ENCODE measurements around the gene LHX3. TPM values are rescaled to one million over a fixed set of nuclear protein-coding genes. Genes with fewer than 3 reads are reported as not detected.

Gene LHX3
- total and polyA plus RNA-seq, 2 donors from 2014 or later, result not detected

DNA sequence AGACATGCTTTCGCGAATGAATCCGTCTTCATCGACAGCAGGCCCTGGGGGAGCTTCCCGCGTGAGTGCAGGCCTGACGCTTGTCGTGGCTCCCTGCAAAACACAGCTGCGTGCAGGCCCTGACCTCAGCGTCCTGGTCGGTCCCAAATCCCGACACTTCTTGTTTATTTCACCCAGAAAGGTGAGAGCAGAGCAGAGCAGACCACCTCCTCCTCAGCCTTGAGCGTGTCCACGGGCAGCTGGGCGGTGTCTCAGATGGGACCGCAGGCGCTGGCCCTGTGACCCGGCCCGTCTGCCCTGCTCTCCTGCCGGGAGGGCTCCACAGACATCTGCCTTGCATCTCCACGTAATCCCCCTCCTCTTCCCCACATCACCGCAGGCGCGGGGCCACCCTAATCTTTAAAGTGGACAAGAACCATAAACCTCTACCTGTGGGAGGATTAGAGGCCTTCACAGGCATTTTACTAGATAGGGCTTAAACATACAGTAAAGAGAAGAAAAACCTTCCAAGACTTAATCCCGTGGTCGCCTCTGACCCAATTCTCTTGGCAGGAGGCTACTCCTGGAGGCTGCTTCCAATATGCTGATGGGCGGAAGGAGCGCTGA, 7.5 kb upstream of the LHX3 start:
- H3K9me3 ChIP-seq (ENCODE audit: control insufficient read depth in 2 of 3, insufficient read depth in 1 of 3, low read length in 3 of 3), result no peaks in the 10 kb centered on the region
- no peak overlapping the region for H3K27ac ChIP-seq (ENCODE audit: low read depth in 2 of 2, low read length in 2 of 2)
- H3K27me3 ChIP-seq (ENCODE audit: control insufficient read depth, insufficient read depth, low read length), result no peaks in the 10 kb centered on the region
- H3K36me3 ChIP-seq (ENCODE audit: control insufficient read depth in 2 of 3, insufficient read depth in 3 of 3, low read length in 3 of 3), result peaks cover 0 to 10% (median 8%) of the 10 kb centered on the region in 3 donors
- intact Hi-C loops (cut with DNase I), result no loop called here
- TF ChIP-seq, protein P1, sequence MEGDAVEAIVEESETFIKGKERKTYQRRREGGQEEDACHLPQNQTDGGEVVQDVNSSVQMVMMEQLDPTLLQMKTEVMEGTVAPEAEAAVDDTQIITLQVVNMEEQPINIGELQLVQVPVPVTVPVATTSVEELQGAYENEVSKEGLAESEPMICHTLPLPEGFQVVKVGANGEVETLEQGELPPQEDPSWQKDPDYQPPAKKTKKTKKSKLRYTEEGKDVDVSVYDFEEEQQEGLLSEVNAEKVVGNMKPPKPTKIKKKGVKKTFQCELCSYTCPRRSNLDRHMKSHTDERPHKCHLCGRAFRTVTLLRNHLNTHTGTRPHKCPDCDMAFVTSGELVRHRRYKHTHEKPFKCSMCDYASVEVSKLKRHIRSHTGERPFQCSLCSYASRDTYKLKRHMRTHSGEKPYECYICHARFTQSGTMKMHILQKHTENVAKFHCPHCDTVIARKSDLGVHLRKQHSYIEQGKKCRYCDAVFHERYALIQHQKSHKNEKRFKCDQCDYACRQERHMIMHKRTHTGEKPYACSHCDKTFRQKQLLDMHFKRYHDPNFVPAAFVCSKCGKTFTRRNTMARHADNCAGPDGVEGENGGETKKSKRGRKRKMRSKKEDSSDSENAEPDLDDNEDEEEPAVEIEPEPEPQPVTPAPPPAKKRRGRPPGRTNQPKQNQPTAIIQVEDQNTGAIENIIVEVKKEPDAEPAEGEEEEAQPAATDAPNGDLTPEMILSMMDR (IDR thresholded peaks at IDR 0.05; ENCODE audit: borderline replicate concordance, extremely low read depth, insufficient read depth), result no peak
- H3K4me3 ChIP-seq (ENCODE audit: low read length in 3 of 3), result no peak overlapping the region
- no peak overlapping the region for H3K9ac ChIP-seq (ENCODE audit: low read length in 3 of 3)
- H3K4me1 ChIP-seq (ENCODE audit: control insufficient read depth in 2 of 3, insufficient read depth in 2 of 3, low read depth in 1 of 3, low read length in 3 of 3), result no peaks in the 10 kb centered on the region
- DNase-seq (no peak), FAIRE-seq (no peak)

- DNase-seq (no peak), FAIRE-seq (no peak)
- intact Hi-C loops (cut with DNase I), result no loop called here
- H3K9ac ChIP-seq (ENCODE audit: low read length in 3 of 3), result no peak overlapping the region
- H3K27ac ChIP-seq (ENCODE audit: low read depth in 2 of 2, low read length in 2 of 2), result no peak overlapping the region
- H3K27me3 ChIP-seq (ENCODE audit: control insufficient read depth, insufficient read depth, low read length), result no peaks in the 10 kb centered on the region
- TF ChIP-seq, protein P1 (IDR thresholded peaks at IDR 0.05; ENCODE audit: borderline replicate concordance, extremely low read depth, insufficient read depth), result no peak
- H3K4me3 ChIP-seq (ENCODE audit: low read length in 3 of 3), result no peak overlapping the region
- H3K36me3 ChIP-seq (ENCODE audit: control insufficient read depth in 2 of 3, insufficient read depth in 3 of 3, low read length in 3 of 3), result peaks cover 0 to 10% (median 8%) of the 10 kb centered on the region in 3 donors
- no peaks in the 10 kb centered on the region for H3K4me1 ChIP-seq (ENCODE audit: control insufficient read depth in 2 of 3, insufficient read depth in 2 of 3, low read depth in 1 of 3, low read length in 3 of 3)
- H3K9me3 ChIP-seq (ENCODE audit: control insufficient read depth in 2 of 3, insufficient read depth in 1 of 3, low read length in 3 of 3), result no peaks in the 10 kb centered on the region
These were observed 6.8 kb upstream of the LHX3 start for GRCh38 chr9:136211441-136212344.

DNA sequence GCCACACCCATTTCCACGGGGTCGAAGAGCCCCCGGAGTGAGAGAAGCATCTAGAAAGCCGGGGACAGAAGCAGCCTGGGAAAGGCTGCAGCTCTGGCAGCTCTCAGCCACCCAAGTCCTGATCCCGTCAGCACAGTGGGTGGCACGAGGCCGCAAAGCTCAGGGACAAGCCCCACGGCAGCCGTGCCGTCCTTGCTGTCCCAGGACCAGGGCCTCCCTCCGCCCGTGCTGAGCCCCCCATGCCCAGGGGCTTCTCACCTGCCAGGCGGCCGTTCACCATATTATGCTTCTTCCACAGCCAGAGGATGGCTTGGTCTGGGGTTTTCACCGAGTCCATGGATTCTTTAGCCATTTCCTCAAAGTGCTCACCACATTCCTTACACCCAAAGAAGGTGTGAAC, 6.1 kb upstream of the LHX3 start:
- TF ChIP-seq, protein P1 (IDR thresholded peaks at IDR 0.05; ENCODE audit: borderline replicate concordance, extremely low read depth, insufficient read depth), result no peak
- intact Hi-C loops (cut with DNase I), result no loop called here
- peaks cover 0 to 10% (median 8%) of the 10 kb centered on the region in 3 donors for H3K36me3 ChIP-seq (ENCODE audit: control insufficient read depth in 2 of 3, insufficient read depth in 3 of 3, low read length in 3 of 3)
- H3K27ac ChIP-seq (ENCODE audit: low read depth in 2 of 2, low read length in 2 of 2), result no peak overlapping the region
- no peak for FAIRE-seq
- no peaks in the 10 kb centered on the region for H3K9me3 ChIP-seq (ENCODE audit: control insufficient read depth in 2 of 3, insufficient read depth in 1 of 3, low read length in 3 of 3)
- H3K9ac ChIP-seq (ENCODE audit: low read length in 3 of 3), result no peak overlapping the region
- no peaks in the 10 kb centered on the region for H3K4me1 ChIP-seq (ENCODE audit: control insufficient read depth in 2 of 3, insufficient read depth in 2 of 3, low read depth in 1 of 3, low read length in 3 of 3)
- DNase-seq, result no peak
- no peaks in the 10 kb centered on the region for H3K27me3 ChIP-seq (ENCODE audit: control insufficient read depth, insufficient read depth, low read length)
- H3K4me3 ChIP-seq (ENCODE audit: low read length in 3 of 3), result no peak overlapping the region
